Loucy (cell line): ENCODE results near the gene PPP1R13B.

ENCODE experiments used
- CTCF ChIP-seq: fragments of 200-600 bp; sonication (generic); conservative IDR thresholded peaks from 2 replicates; pipeline ENCODE4 v1.5.1; 2014; ENCODE audit warnings: mild to moderate bottlenecking, antibody characterized with exemption, low read length
- EZH2phosphoT487 ChIP-seq: fragments of 200-600 bp; IDR thresholded peaks from 2 replicates; pipeline ENCODE4 v1.6.1; 2018; ENCODE audit warnings: antibody characterized with exemption, mild to moderate bottlenecking, moderate library complexity, borderline replicate concordance

GRCh38 chr14:103838117-103838516 lies 9.3 kb downstream of the PPP1R13B start:
- TF ChIP-seq CTCF (no peak), EZH2phosphoT487 (no peak)
